Esophagus (tissue), 2 donors: Measurements from ENCODE around the gene LUZP1. TPM values are rescaled to one million over a fixed set of nuclear protein-coding genes. Genes with fewer than 3 reads are reported as not detected.
"Not testable (repeated sequence)": the region's sequence is repeated elsewhere in the genome, so short reads cannot be mapped to it uniquely, and the experiment has no call there.

Source experiments
- H3K27ac ChIP-seq, 2 donors: one replicate each; pipeline ENCODE4 v1.5.1; 2013; ENCODE audit warnings: low read depth in 2 of 2, mild to moderate bottlenecking in 2 of 2, inconsistent platforms in 1 of 2, low read length in 1 of 2, moderate library complexity in 1 of 2
- H3K27me3 ChIP-seq, 2 donors: one replicate each; pipeline ENCODE4 v1.6.1; 2013; ENCODE audit warnings: low read length in 2 of 2, control low read depth in 1 of 2, mild to moderate bottlenecking in 1 of 2; ENCODE audit not compliant: insufficient read depth in 2 of 2, control insufficient read depth in 1 of 2
- H3K36me3 ChIP-seq, 2 donors: one replicate each; pipeline ENCODE4 v1.6.1; 2013; ENCODE audit warnings: low read length in 1 of 2; ENCODE audit not compliant: control insufficient read depth in 2 of 2, insufficient read depth in 2 of 2
- H3K4me1 ChIP-seq, 2 donors: one replicate each; pipeline ENCODE4 v1.6.1; 2013; ENCODE audit warnings: low read length in 1 of 2; ENCODE audit not compliant: control insufficient read depth in 2 of 2, insufficient read depth in 2 of 2
- H3K4me3 ChIP-seq, 2 donors: one replicate each; pipeline ENCODE4 v1.5.1; 2013; ENCODE audit warnings: low read length in 2 of 2, mild to moderate bottlenecking in 2 of 2, low read depth in 1 of 2, moderate library complexity in 1 of 2
- H3K9me3 ChIP-seq, 2 donors: one replicate each; pipeline ENCODE4 v1.6.1; 2013; ENCODE audit warnings: mild to moderate bottlenecking in 2 of 2, low read depth in 1 of 2, low read length in 1 of 2, moderate library complexity in 1 of 2; ENCODE audit not compliant: control insufficient read depth in 2 of 2, insufficient read depth in 1 of 2
- WGBS, 2 donors: extraction: QIAGEN DNeasy Blood & Tissue Kit; methylation state at CpG; one replicate each; pipeline ENCODE4 v1.1.7; 2013; 5-methylcytosine and 5-hydroxymethylcytosine counted together
- polyA plus RNA-seq, 2 donors: library from polyadenylated mRNA; stranded (reverse); fragments of 200-250 nt; gene quantifications; one replicate each; pipeline ENCODE4 v1.2.3, GENCODE V29; 2013
- donor health status: healthy with polysubstance abuse.
- donor health status: Bipolar disorder and iron deficiency.

The LUZP1 gene
- polyA plus RNA-seq, 2 donors, result 3.6 to 4.4 TPM

GRCh38 chr1:23209770-23210169 is 41.1 kb upstream of the LUZP1 start:
- no peaks in the 10 kb centered on the region for H3K36me3 ChIP-seq
- no peak overlapping the region for H3K27ac ChIP-seq
- 78 to 80% methylated on average over 4 of the region's 4 CpGs for WGBS, 2 donors
- peaks cover 0 to 2% of the 10 kb centered on the region in 2 donors for H3K27me3 ChIP-seq
- no peaks in the 10 kb centered on the region for H3K4me1 ChIP-seq
- no peaks in the 10 kb centered on the region for H3K9me3 ChIP-seq
- no peak overlapping the region for H3K4me3 ChIP-seq

- Histone ChIP-seq H3K27me3 (peaks cover 0 to 2% of the 10 kb centered on the region in 2 donors), H3K9me3 (no peaks in the 10 kb centered on the region), H3K36me3 (no peaks in the 10 kb centered on the region), H3K4me1 (no peaks in the 10 kb centered on the region), H3K4me3 (no peak overlapping the region), H3K27ac (no peak overlapping the region)
- WGBS, 2 donors, result 88 to 94% methylated on average over 2 of the region's 2 CpGs
Measured at GRCh38 chr1:23208527-23208926, 39.9 kb upstream of the LUZP1 start.

- not testable (repeated sequence) for H3K4me1 ChIP-seq, H3K27me3 ChIP-seq, H3K36me3 ChIP-seq, H3K9me3 ChIP-seq, H3K4me3 ChIP-seq, H3K27ac ChIP-seq
- 87 to 90% methylated on average over 8 of the region's 8 CpGs for WGBS, 2 donors
Measured at GRCh38 chr1:23207733-23208132, 39.1 kb upstream of the LUZP1 start.

- WGBS, 2 donors, result 60 to 65% methylated on average over 3 of the region's 3 CpGs
- Histone ChIP-seq H3K27ac (no peak overlapping the region), H3K36me3 (no peaks in the 10 kb centered on the region), H3K9me3 (no peaks in the 10 kb centered on the region), H3K27me3 (peaks cover 0 to 3% of the 10 kb centered on the region in 2 donors), H3K4me3 (no peak overlapping the region), H3K4me1 (no peaks in the 10 kb centered on the region)
Measured at GRCh38 chr1:23202263-23202749, 33.6 kb upstream of the LUZP1 start.

- Histone ChIP-seq H3K27me3 (peaks cover 0 to 3% of the 10 kb centered on the region in 2 donors), H3K9me3 (no peaks in the 10 kb centered on the region), H3K36me3 (no peaks in the 10 kb centered on the region), H3K4me3 (no peak overlapping the region), H3K4me1 (no peaks in the 10 kb centered on the region), H3K27ac (no peak overlapping the region)
- WGBS, 2 donors, result 75 to 82% methylated on average over 1 of the region's 1 CpG
Measured at GRCh38 chr1:23200883-23201282, 32.2 kb upstream of the LUZP1 start.

GRCh38 chr1:23198373-23198772 is 29.7 kb upstream of the LUZP1 start:
- H3K27me3 ChIP-seq, result peaks cover 0 to 3% of the 10 kb centered on the region in 2 donors
- no peaks in the 10 kb centered on the region for H3K4me1 ChIP-seq
- H3K36me3 ChIP-seq, result no peaks in the 10 kb centered on the region
- no peak overlapping the region for H3K27ac ChIP-seq
- H3K4me3 ChIP-seq, result no peak overlapping the region
- no peaks in the 10 kb centered on the region for H3K9me3 ChIP-seq
- WGBS, 2 donors, result 45 to 63% methylated on average over 4 of the region's 4 CpGs

GRCh38 chr1:23196627-23197328 is 28.1 kb upstream of the LUZP1 start:
- Histone ChIP-seq H3K9me3 (no peaks in the 10 kb centered on the region), H3K27ac (no peak overlapping the region), H3K4me3 (no peak overlapping the region), H3K4me1 (no peaks in the 10 kb centered on the region), H3K36me3 (no peaks in the 10 kb centered on the region), H3K27me3 (peaks cover 0 to 3% of the 10 kb centered on the region in 2 donors)
- WGBS, 2 donors, result 66 to 75% methylated on average over 10 of the region's 10 CpGs

GRCh38 chr1:23194119-23194984 is 25.7 kb upstream of the LUZP1 start:
- Histone ChIP-seq H3K36me3 (no peaks in the 10 kb centered on the region), H3K27me3 (no peaks in the 10 kb centered on the region), H3K9me3 (no peaks in the 10 kb centered on the region), H3K4me1 (no peaks in the 10 kb centered on the region), H3K27ac (no peak overlapping the region), H3K4me3 (no peak overlapping the region)
- 59 to 65% methylated on average over 11 of the region's 11 CpGs for WGBS, 2 donors

- 94 to 96% methylated on average over 27 of the region's 27 CpGs for WGBS, 2 donors
- Histone ChIP-seq H3K9me3 (no peaks in the 10 kb centered on the region), H3K36me3 (no peaks in the 10 kb centered on the region), H3K4me3 (no peak overlapping the region), H3K27ac (no peak overlapping the region), H3K4me1 (no peaks in the 10 kb centered on the region), H3K27me3 (no peaks in the 10 kb centered on the region)
Measured at GRCh38 chr1:23193391-23194118, 24.9 kb upstream of the LUZP1 start.
